Activated T-cell treated with anti-CD3 and anti-CD28 coated beads, Interleukin-2, amount 50 U/mL, for 24 hours (primary cell): ENCODE measurements around the gene NPAS4.

ENCODE experiments used
- DNase-seq: peaks from one replicate; pipeline ENCODE4 v3.0.0-alpha.2; 2020
- H3K27ac Mint-ChIP-seq: 2 replicates; pipeline ENCODE4 v1.8.0; 2020; ENCODE audit warnings: mild to moderate bottlenecking, mixed read lengths
- H3K27me3 Mint-ChIP-seq: 2 replicates; pipeline ENCODE4 v1.8.0; 2020; ENCODE audit warnings: mixed read lengths
- H3K36me3 Mint-ChIP-seq: 2 replicates; pipeline ENCODE4 v1.8.0; 2020; ENCODE audit warnings: low read depth, mixed read lengths
- H3K4me1 Mint-ChIP-seq: 2 replicates; pipeline ENCODE4 v1.8.0; 2020; ENCODE audit warnings: low read depth, mixed read lengths
- H3K4me3 Mint-ChIP-seq: 2 replicates; pipeline ENCODE4 v1.8.0; 2020; ENCODE audit warnings: mild to moderate bottlenecking, moderate library complexity, mixed read lengths
- H3K9me3 Mint-ChIP-seq: 2 replicates; pipeline ENCODE4 v1.8.0; 2020; ENCODE audit warnings: mixed read lengths

Gene NPAS4

GRCh38 chr11:66472054-66472453 lies 51.2 kb downstream of the NPAS4 start:
- Mint-ChIP-seq H3K4me1 (peaks cover 20% of the 10 kb centered on the region), H3K27ac (no peak overlapping the region), H3K4me3 (no peak overlapping the region), H3K27me3 (no peaks in the 10 kb centered on the region), H3K36me3 (peaks cover 45% of the 10 kb centered on the region), H3K9me3 (no peaks in the 10 kb centered on the region)
- DNase-seq = no peak

GRCh38 chr11:66473167-66473566 lies 52.3 kb downstream of the NPAS4 start:
- H3K4me1 Mint-ChIP-seq = peaks cover 14% of the 10 kb centered on the region
- H3K9me3 Mint-ChIP-seq = no peaks in the 10 kb centered on the region
- no peak for DNase-seq
- peaks cover 54% of the 10 kb centered on the region for H3K36me3 Mint-ChIP-seq
- H3K27ac Mint-ChIP-seq = no peak overlapping the region
- no peak overlapping the region for H3K4me3 Mint-ChIP-seq
- H3K27me3 Mint-ChIP-seq = no peaks in the 10 kb centered on the region

GRCh38 chr11:66473608-66474515 lies 53.0 kb downstream of the NPAS4 start:
- Mint-ChIP-seq H3K9me3 (no peaks in the 10 kb centered on the region), H3K27ac (no peak overlapping the region), H3K36me3 (peaks cover 57% of the 10 kb centered on the region), H3K4me3 (no peak overlapping the region), H3K27me3 (no peaks in the 10 kb centered on the region), H3K4me1 (peaks cover 16% of the 10 kb centered on the region)
- no peak for DNase-seq

- no peak for DNase-seq
- Mint-ChIP-seq H3K27me3 (no peaks in the 10 kb centered on the region), H3K4me3 (no peak overlapping the region), H3K4me1 (peaks cover 18% of the 10 kb centered on the region), H3K27ac (no peak overlapping the region), H3K36me3 (peaks cover 67% of the 10 kb centered on the region), H3K9me3 (no peaks in the 10 kb centered on the region)
Measured at GRCh38 chr11:66475349-66476172, 54.7 kb downstream of the NPAS4 start.
